TTC549 (cell line): Measurements from ENCODE around the gene ZNF768.
"Not testable (repeated sequence)": the region's sequence is repeated elsewhere in the genome, so short reads cannot be mapped to it uniquely, and the experiment has no call there.

ENCODE experiments used
- FAIRE-seq: peaks from 2 replicates; lab custom pipeline; 2012; peaks lifted over from hg19 to GRCh38; lab: Jason Lieb, UNC

ZNF768 gene

GRCh38 chr16:30509081-30509765, 17.1 kb downstream of the ZNF768 start:
- FAIRE-seq = no peak

- no peak for FAIRE-seq
Observed at GRCh38 chr16:30503403-30504296, 22.7 kb downstream of the ZNF768 start.

DNA sequence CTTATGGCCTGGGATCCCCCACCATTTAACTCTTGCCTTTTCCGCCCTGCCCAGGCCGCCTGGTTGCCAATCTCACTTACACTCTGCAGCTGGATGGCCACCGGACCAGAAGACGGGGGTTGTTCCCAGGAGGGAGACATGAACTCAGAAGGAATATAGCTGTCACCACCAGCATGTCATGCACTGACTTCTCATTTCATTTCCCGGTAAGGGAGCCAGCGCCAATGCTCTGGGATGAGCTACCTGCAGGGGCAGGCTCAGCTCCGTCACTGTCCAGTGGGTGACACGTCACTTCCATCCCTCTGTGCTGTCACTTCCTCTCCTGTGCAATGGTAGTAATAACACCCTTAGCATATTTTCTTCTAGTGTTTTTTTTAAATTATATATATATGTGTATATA, 27.1 kb downstream of the ZNF768 start:
- FAIRE-seq = no peak

DNA sequence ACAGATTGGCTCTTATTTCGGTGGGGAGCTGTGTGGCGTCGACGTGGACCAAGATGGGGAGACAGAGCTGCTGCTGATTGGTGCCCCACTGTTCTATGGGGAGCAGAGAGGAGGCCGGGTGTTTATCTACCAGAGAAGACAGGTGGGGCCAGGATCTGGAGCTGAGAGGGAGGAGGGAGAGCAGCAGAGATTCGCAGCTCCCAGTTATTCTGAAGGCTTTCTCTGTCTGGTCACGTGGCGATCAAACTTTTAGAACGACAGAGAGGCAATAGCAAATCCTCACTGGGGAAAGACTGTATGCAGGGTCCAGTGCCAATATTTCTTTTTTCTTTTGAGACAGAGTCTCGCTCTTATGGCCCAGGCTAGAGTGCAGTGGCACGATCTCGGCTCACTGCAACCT, 31.7 kb downstream of the ZNF768 start:
- FAIRE-seq = no peak

GRCh38 chr16:30493941-30494488, 32.4 kb downstream of the ZNF768 start:
- FAIRE-seq = no peak

GRCh38 chr16:30491744-30492308, 34.5 kb downstream of the ZNF768 start:
- no peak for FAIRE-seq

- FAIRE-seq = no peak
Observed at GRCh38 chr16:30491229-30491628, 35.1 kb downstream of the ZNF768 start.

DNA sequence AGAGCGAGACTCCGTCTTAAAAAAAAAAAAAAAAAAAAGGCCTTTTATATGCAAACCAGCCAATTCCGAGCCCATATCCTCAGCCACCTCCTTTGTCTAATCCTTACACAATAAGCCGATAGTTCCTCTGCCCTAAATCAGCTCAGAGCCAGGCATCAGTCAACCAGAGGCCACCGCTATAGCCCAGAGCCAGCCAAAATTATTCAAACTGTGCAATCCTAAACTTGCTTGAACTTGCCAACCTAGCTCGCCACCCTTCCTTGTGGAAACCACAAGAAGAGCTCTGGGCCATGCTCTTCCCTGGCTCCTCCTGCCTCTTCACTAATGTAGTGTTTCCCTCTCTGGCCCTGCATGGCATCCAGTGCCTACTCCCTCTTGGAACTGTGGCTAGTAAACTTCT, 36.2 kb downstream of the ZNF768 start:
- no peak for FAIRE-seq

DNA sequence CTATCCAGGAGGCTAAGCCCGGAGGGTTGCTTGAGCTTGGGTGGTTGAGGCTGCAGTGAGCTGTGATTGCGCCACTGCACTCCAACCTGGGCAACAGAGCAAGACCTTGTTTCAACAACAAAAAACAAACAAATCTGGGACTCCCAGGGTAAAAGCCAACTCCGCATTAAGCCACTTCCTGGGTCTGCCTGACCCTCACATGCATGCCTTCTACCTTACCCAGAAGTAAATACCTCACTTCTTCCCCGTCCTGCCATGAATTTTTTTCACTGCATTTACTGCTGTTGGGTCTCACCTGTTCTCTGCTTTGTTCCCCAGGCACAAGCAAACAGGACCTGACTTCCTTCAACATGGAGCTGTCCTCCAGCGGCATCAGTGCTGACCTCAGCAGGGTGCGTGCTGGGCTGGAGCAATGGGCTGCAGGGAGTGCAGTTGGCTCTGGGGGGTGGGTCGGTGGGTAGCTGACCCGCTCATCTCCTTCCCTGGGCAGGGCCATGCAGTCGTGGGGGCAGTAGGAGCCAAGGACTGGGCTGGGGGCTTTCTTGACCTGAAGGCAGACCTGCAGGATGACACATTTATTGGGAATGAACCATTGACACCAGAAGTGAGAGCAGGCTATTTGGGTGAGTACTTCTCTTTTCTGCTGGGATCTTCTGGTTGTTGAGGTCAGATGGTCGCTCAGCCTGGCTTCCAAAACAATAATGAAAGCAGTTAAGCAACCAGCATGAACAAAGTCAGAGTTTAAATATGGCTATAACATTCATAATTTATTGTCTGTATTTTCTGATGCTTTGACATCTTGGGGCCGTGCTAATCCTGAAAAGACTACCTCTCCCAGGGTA, 37.4 kb downstream of the ZNF768 start:
- FAIRE-seq = no peak

- no peak for FAIRE-seq
Observed at GRCh38 chr16:30485818-30486436, 40.4 kb downstream of the ZNF768 start.

DNA sequence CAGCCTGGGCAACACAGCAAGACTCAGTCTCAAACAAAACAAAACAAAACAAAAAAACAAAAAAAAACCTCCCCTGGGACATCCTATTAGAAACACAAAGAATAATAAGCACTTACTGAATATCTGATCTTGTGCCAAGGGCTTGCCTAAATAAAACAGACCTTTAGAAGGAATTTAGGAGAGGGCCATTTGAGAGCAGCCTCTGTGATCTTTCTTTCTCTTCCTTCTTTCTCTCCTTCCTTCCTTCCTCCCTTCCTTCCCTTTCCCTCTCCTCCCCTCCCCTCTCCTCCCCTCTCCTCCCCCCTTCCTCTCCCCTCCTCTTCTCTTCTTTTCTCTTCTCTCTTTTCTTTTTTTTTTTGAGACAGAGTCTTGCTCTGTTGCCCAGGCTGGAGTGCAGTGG, 41.5 kb downstream of the ZNF768 start:
- no peak for FAIRE-seq

DNA sequence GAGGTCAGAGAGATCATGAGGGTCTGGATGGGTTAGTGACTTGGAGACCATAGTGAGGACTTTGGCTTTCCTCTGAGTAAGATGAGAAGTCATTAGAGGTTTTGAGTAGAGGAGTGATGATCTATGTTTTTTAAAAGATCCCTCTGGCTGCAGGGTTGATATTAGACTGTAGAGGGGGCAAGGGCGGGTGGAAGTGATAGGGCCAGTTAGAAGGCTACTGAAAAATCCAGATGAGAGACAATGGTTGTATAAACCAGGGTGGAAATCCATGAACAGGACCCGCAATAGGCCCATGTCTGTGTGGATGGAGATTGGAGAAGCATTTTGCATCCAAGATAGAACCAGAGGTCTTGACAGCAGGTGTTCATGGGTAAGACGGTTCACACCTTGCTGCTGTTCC, 44.0 kb downstream of the ZNF768 start:
- no peak for FAIRE-seq

GRCh38 chr16:30481381-30481780, 45.0 kb downstream of the ZNF768 start:
- no peak for FAIRE-seq

- no peak for FAIRE-seq
Observed at GRCh38 chr16:30478766-30479478, 47.4 kb downstream of the ZNF768 start.

DNA sequence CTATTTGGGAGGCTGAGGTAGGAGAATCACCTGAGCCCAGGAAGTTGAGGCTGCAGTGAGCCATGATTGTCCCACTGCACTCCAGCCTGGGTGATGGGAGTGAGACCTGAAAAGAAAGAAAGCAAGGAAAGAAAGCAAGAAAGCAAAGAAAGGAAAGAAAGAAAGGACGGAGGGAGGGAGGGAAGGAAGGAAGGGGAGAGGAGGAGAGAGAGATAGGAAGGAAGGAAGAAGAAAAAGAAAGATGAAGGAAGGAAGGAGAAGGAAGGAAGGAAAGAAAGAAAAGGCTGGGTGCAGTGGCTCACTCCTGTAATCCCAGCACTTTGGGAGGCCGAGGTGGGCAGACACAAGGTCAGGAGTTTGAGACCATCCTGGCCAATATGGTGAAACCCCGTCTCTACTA, 48.6 kb downstream of the ZNF768 start:
- not testable (repeated sequence) for FAIRE-seq

GRCh38 chr16:30476991-30477390, 49.4 kb downstream of the ZNF768 start:
- FAIRE-seq = no peak

- FAIRE-seq = no peak
Observed at GRCh38 chr16:30474684-30475083, 51.7 kb downstream of the ZNF768 start.

- no peak for FAIRE-seq
Observed at GRCh38 chr16:30474074-30474452, 52.3 kb downstream of the ZNF768 start.
